Activated gamma-delta T cell (primary cell): ENCODE results near the gene NEB.
"Not testable (repeated sequence)": the region's sequence is repeated elsewhere in the genome, so short reads cannot be mapped to it uniquely, and the experiment has no call there.

Experiments used
- DNase-seq: peaks from one replicate; lab custom pipeline; 2025; lab: John Stamatoyannopoulos, UW

Gene NEB

DNA sequence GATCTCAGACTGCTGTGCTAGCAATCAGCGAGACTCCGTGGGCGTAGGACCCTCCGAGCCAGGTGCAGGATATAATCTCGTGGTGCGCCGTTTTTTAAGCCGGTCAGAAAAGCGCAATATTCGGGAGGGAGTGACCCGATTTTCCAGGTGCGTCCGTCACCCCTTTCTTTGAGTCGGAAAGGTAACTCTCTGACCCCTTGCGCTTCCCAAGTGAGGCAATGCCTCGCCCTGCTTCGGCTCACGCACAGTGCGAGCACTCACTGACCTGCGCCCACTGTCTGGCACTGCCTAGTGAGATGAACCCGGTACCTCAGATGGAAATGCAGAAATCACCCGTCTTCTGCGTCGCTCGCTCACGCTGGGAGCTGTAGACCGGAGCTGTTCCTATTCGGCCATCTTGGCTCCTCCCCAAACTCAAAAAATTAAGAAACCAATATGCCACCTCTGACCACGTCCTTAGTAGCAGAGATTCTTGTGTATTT, 29.8 kb downstream of the NEB start:
- DNase-seq = not testable (repeated sequence)

DNA sequence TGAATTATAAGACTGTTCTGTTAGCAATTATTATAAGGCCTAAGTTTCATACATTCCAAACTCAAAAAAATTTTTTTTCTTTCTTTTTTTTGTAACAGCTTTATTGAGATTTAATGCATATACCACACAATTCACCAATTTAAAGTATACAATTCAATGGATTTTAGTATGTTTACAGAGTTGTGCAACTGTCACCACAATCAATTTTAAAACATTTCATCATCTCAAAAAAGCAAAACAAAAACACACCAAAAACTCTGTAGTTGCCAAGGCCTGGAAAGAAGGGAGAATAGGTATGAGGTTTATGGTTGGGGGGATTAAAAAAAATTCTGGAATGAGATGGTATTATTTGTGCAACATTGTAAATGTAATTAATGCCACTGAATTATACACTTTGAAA, 36.1 kb downstream of the NEB start:
- DNase-seq = not testable (repeated sequence)

DNA sequence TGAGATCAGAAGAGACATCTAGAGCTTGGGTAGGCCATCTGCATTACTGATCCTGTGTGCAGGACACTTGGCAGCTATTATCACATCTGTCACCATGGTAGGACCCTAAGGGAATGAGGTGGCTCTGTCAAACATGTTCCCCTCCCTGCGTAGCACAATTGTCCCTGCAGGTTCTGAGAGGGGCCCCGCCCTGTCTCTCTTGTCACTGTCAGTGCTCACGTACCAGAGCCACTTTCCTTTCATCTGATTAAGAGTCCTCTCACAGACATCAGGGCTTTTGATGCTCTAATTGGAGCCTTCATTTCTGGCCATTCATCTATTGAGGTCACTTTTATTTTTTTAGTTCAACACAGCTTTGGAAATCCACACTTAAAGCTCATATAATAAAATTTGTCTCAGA, 38.5 kb downstream of the NEB start:
- no peak for DNase-seq

DNA sequence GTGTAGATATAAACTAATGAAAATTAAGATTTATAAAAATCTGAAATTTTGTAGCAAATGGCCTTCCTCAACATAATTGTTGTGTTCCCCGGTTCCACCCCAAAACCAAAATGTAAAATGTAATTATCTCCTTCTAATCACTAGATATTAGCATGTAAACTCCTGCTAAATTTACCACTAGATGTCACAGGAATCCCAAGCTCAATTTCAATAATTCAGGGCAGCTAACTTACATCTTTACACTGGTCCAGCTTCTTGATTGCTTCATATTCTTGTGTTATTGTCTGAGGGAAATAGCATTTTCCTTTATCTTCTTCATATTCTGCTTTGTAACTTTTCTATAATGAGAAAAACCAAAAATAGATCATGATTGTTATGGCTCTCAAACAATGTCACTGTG, 42.6 kb downstream of the NEB start:
- no peak for DNase-seq

DNA sequence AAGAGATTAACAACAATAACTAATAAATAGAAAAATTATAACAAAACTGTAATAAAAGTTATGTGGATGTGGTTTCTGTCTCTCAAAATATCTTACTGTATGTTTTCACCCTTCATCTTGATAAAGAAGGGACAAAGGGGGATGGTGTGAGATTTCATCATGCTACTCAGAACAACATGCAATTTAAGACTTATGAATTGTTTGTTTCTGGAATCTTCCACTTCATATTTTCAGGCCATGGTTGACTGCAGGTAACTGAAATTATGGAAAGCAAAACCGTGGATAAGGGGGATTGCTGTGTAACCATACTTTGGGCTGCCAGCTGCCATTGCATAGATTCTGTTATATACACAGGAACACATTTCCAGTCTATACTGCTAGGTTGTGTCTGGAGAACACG, 45.6 kb downstream of the NEB start:
- DNase-seq = no peak

DNA sequence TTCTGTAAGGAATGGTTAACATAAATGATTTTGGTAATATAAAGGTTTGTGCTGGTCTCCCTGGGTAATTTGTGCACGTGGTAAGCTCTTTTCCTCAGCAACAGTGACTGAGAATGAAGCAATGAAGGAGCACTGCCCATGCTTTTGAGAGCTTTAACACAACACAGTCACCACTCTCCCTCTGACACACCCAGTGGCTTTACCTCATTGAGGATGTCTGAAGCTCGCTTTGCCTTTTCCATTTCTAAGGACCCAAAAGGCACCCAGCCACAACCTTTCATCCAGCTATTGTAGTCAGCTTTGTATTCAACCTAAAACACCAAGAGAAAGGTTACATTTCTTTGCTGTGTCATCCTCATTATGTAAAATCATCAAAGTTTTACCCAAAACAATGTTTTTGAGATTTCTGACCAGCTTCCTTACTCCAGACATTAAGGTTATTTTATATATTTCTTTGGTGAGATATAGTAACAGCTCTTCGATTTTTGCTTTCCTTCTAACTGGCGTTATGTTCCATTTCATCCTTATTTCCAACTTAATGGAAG, 51.7 kb downstream of the NEB start:
- DNase-seq = no peak

DNA sequence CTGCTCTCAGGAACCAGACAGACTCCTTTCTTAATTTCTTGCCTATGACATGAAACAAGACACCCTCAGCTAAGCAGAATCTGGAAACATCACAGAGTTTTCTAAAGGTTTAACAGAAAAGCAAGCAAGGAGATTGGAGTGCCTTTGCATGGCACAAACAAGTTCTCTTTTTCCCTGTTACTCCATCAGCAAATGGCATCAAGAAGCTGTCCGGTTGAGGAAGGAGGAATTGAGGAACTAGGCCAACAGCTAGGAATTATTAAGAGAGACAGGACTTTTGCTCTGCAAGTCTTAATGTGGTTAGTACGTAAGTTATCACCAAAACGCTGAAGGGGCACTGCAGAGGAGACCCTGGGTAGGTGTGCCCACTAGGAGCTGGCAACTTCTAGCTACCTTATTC, 53.2 kb downstream of the NEB start:
- no peak for DNase-seq

DNA sequence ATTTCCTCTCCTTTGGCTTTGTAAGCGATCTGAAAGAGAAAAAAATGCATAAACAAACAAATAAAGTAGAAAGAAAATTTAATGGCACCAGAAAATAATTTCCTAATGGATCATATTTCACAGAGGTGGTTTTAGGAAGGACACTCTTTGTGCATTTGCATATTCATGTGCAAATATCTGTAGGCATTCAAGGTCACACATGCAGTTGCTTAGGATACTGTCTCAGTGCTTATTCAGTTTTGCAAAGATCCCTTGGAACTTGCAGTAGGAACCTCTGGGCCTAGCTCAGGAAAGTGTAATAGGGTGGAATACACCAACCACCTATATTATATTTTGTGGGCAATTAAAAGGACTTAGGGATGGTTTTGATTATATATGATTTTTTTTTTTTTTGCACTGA, 54.3 kb downstream of the NEB start:
- DNase-seq = no peak

DNA sequence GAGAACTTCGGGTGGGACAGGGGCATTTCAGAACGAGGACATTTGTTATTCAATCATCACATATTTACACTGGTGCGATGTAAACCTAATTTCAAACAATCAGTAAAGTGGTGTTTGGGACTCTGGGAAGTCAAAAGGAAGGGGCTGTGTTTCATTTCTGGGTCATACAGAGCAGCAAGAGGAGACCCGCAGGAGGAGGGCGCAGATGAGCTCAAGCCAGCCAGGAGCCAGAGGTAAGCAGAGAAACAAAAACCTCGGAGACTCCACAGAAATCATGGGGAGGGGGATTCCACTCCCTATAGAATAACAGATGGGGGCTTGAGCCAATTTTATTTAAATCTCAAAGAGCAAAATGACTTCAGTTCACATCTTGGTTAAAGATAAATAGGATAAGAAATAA, 55.4 kb downstream of the NEB start:
- no peak for DNase-seq

DNA sequence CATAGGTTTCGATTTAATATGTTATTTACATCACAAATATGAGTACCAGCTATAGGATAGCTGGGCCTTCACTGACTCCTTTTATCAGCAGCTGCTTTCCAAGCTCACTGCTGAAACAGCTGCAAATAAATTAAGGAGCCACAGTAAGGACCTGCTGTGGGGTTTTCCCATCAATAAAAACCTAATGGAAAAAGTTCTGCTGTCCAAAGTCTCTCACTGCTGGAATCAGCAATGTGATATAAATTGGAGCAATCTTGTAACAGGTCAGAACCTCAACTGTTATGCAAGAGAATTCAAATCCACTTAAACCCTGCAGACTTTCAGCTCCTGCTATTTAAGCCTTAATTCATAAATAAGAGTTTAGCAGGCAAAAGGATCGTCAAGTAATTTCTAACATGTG, 61.3 kb downstream of the NEB start:
- no peak for DNase-seq

DNA sequence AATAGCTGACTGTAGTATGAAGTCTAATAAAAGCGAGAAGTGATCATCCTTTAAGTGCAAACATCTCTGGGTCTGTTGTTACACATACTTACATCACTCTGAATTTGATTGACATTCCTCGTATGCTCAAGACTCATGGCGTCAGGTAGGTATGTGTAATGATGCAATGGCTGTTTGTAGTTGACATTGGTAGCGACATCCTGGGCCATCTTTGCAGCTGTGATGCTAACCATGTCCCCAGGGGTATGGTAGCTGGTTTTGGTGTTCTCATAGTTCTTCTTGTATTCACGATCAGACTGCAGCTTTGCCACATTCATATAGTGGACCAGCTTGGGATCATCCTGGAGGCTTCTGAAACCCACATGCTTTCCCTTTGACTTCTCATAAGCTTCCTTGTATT, 62.0 kb downstream of the NEB start:
- no peak for DNase-seq

DNA sequence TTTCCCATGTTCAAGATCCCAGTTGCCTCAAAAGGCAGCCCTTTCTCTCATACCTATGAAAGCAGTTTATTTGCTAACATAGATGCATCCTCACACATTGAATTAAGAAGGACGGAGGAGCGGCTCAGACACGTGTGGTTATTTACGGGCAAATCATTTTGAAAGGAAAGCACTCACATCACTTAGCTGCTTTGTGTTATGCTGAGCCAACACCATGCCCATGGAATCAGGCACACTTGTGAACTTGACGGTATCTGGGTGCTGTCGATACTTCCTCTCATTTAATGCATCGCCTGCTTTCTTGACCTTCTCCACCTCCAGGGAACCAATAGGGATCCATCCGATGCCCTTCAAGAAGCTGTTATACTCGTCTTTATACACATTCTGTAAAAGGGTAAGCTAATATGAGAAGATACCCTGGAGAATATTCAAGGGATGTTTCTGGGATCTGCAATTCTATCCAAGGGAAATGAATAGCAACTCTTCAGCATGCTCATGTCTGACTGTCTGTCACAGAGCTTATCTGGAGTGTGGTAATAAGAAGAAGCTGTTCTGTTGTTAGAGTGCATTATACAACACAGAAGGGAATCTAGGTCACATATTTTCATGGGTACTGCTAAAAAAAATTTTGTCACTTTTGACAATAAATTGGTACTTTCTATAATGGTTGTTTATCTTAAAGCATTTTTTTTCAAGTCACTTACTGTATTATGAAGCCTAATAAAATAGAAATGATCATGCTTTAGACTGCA, 63.3 kb downstream of the NEB start:
- DNase-seq = no peak

DNA sequence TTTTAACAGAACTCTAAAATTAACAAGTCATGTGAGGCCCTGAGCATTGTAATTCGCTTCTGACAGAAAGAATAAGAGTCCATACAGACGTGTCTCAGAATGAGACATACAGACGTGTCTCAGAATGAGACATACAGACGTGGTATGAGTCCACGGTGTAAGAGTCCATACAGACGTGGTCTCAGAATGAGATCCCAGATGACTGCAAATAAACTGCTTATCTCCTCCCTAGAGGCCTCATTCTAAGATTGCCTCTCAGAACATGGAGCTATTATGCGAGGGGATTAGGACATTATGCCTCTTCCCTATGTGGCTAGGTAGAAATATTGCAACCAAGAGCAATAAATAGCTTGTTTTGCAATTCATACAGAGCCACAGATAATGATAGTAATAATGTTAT, 63.9 kb downstream of the NEB start:
- no peak for DNase-seq

DNA sequence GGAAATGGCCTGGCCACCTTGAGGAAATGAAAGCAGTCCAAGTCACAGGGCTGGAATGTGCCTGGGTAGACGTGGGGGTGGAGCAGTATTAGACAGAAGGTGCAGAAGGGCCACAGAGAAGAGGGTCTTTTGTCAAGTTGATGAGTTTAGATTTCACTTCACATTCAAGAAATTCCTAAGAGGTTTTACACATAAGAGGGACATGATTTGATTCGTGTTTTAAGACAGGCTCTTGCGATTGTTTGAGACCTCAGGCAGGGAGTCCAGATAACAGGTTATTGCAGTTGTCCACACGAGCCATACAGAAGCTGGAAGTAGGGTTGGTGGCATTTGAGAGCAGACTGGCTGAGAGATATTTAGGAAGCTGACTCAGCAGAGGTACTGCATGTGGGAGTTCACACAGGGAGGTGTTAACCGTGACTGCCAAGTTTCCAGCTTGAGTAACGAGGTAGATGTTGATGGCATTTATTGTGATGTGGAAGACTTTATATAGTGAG, 64.6 kb downstream of the NEB start:
- no peak for DNase-seq

DNA sequence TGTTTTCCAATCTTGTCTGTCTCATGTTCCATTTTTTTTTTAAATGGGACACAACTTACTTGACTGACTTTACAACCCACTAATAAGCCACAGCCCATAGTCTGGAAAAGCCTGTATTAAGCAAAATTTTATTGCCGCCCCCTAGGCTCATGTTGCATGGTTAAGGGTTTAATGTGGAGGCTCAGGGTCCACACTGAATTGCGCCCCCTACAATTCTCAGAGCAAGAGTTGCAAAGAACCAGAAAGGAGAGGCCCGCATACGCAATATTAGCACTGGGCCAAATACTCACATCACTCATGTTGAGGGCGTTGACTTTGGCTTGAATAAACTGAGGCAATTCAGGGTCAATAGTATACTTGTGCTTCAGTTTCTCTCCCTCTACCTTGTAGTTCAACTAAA, 65.5 kb downstream of the NEB start:
- DNase-seq = no peak

DNA sequence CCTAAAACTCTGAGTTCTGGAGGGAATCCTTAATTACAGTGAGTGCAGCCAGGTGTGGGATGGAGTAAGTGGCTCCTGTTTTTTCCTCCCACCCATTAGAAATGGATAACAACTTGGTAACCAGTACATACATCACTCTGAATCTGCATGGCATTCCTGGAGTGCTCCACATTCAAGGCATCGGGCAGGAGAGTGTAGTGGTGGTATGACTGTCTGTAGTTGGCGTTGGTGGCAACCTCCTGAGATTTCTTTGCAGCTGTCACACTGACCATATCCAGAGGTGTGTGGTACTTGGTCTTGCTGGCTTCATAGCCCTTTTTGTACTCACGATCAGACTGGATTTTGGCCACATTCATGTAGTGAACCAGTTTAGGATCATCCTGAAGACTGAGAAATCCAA, 68.3 kb downstream of the NEB start:
- DNase-seq = no peak

DNA sequence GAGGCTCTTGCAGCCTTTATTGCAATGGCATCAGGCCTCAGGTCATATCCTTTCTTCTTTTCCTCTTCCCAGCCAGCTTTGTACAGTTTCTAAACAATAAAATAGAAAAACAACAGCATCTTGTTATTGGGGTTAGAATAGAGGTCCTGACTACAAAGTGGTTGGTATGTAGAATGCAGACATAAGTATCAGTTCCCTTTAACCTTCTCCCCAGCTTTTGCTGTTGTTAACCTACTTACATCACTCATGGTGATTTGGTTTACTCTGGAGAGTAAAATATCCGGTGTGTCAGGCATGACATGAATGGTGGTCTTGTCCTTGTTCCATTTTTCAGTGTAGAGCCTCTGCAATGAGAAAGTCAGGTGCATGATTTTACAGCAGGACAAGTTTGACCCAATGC, 69.8 kb downstream of the NEB start:
- no peak for DNase-seq

DNA sequence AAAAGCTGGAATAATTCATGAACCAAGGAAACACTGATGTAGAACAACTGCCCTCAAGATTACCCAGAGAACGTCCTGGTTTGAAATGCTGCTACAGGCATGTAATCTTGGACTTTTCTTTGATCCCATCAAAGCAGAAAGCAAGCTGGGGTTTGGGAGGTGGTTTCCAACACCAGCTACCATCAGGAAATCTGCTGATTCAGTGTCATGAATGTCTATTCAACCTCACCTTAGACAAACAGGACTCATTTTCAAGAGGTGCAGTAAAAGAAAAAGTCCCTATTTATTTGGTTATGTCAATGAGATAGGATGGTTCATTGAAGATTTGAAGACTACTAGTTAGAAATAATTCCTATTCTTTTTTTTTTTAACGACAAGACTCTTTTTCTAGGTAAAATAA, 72.7 kb downstream of the NEB start:
- DNase-seq = no peak

DNA sequence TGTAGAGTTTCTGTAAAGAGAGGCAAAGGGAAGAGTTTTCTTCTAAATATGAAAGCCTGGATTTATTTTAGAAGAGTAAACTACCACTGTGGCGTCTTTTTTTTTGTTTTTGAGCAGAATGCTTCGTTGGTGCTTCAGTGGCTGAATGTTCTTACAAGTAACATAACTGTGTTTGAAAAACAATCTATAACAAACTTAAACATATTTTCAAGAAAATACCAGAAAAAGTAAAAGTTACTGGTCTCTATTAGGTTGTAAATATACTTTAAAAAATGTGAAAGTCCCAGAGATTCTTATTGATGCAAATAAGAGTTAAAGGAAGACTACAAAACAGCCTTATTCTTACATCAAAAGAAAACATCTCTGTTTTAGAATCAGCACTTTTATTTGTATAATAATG, 76.2 kb downstream of the NEB start:
- DNase-seq = no peak

DNA sequence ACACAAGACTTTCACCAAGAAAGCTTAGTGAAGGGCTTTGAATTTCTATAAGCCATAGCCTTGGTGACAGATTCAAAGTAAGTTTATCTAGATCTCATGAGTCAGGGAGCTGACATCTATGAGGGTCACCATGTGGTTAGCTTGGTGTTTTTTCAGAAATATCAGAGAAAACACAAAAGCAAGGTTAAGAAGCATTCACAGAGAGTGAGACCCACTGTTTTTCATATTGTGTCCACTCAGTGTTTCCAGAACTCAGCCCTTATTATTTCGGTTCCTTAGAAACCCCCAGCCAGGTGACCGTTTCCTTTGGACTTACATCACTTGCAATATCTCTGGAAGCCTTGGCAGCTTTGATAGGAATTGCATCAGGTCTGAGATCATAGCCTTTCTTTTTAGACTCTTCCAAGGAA, 76.6 kb downstream of the NEB start:
- no peak for DNase-seq

DNA sequence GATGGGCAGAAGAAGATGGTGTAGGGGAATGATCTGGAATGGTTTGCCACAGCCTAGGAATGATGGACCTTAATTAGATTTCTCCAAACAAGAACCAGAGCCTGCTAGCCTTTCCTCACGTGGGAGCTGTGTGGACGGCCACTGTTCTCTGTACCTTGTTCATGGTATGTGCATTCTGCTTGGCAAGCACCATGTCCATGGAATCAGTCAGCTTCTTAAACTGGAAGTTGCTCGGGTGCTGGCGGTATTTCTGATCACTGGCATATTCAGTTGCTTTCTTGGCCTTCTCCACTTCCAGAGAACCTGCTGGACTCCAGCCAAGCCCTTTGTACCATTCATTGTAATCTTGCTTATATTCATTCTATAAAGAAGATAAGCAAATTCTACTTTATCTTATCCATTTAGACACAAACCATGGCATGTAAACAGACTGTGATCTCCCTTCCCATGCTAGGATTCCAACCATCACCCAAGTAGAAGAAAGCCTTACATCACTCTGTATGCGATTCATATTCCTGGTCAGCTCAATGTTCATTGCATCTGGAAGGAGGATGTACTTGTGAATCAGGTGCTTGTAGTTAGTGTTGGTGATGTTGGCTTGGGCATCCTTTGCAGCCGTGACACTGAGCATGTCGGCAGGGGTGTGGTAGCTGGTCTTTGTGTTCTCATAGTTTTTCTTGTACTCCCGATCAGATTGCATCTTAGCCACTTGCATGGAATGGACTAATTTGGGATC, 78.4 kb downstream of the NEB start:
- no peak for DNase-seq

DNA sequence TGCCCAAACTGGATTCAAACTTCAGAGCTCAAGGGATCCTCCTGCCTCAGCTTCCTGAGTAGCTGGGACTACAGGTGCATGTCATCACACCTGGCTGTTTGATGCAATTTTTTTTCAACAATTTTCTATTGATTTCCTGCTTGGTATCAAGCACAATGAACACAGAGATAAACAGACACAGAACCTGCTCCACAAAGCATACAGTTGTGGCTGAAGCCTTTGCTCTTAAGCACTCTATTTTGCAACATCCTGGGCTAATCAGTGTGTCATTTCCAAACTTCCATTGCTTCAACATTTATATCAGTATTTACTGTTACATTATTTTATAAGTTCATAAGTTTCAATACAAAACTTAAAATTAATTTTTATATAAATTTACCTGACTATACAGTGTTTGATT, 79.4 kb downstream of the NEB start:
- DNase-seq = no peak

DNA sequence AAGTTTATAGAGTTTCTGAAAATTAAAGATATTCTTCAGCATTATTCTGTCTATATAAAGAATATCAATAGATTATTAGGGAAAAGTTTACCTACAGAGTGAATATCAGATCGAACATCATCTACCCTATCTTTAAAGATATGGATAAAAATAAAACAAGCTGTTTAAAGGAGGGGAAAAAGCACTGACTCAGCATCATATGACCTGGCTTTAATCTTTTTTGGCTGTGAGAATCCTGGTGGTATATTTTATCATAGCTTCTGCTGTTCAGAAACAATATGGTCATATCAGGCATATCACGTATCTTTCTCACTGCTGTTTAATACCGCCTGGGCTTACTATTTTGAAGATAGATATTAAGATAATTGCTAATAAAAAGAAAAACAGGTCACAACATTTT, 80.2 kb downstream of the NEB start:
- no peak for DNase-seq
